ENCODE data around the gene ELMOD1.

ELMOD1 gene

DNA sequence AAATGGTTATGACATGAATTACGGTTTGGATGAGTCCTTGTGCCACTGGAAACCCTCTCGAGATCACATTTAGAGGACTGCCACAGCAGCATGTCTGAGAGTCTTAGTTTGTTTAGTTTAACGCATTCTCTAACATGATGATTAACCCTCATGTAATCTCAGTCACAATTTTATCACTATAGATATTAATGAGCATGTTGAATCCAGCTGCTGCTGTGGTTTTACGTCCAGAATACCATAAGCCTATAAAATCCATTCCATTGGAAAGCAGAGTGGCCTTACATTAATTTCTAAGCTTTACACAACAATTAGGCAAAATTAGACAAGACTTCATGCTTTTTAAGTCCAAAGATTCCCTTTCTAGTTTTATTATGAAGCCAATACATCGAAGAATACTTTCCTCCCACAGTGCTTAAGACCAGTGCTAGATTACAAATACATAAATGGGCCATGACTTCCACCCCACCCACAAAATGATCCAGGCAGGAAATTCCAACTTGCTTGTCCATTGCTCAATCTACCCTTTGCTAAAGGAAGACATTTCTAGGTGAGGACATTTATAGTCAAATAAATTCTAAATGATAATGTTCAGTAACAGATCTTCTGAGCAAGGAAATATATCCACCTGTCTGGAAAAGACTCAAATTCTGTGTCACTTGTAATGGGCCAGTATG lies 3.5 kb upstream of the ELMOD1 start:
- no peak for DNase-seq

DNA sequence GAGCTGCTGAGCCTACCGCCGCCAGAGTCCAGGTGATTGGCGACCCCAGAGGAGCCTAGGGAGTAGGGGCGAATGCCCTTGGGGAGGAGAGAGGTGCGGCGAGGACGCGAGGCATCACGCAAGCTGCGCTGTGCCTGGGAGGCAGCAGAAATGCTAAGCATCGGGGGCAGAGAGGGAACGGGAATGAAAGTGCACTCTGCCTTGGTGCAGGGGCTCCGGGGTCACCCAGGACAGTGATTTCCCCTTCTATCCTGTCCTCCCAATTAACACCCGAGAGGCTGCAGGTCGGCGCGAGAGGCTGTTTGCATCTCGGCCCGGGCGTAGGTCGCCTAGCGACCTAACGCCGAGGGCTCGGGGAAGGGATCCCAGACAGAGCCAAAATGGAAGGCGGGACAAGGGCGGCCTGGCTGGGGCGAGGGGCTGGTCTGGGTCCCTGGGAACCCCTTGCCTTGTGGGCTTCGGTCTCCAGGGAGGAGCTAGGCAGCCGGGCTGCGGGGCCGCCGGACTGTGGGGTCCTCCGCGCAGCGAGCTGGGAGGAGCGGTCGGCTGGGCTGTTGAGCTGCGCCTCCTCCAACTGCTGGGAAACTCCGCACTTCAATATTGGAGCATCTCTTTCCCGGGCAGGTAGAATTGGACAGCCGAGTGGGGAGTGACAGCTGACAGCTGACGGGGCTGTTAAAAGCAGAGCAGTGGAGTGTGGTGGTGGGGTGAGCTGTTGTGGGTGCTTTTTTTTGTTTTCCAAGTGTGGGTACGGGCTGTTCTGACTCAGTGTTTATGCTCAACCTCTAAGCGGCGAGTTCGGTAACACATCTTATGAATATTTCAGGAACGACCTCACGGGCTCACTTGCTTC lies 657 bp downstream of the ELMOD1 start:
- peak; percentile 0 for DNase-seq

DNA sequence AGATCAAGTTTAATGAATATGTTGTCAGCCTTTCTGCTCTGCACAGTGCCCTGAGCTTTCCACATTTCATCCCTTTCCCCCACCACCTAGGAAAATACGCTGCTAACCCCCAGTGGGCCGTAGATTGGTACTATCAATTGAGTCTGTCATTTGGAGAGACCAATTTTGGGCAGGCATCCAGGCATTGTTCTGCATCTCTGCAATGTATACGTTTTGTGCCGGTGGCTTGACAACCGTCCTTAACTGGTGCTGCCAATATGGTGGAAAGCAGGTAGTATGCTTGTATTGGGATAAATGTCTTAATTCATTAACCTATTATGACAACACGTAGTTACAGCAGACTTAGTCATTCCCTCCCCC lies 1.3 kb downstream of the ELMOD1 start:
- DNase-seq = no peak

DNA sequence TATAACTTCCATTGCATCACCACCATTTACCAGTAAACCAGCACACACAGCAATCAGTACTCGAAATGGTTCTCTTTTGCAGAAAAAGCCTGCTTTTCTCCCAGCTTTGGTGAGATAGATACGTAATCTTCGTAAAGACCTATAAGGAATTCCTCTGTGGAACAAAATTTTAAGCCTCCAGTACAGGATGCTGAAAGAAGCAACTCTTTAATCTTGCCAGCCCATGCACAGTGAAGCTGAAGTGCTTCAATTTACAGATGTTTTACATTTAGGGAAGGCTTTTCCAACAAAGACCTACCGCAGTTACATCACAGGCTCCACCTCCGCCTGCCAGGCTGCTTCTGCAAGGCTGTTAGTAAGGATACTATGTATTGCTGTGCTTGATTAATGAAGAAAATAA lies 1.9 kb downstream of the ELMOD1 start:
- DNase-seq = no peak

DNA sequence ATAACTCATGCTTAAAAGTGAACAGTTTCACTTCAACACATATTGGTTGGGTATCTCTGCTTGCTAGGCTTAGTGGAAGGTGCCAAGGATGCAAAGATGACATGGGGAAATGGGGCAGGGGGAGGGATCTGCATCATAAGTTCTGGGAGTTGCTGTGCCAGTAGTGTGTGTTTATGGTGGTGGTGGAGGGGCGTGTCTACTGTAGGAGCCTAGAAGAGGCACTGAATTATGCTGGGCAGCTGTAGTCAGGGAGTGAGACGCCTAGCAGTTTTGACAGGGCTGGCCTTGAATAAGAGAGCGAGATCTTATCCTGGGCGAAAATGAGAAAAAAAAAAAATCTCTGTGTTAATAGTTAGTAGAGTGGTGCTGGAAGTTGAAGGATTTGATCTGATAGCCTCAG lies 3.0 kb downstream of the ELMOD1 start:
- no peak for DNase-seq

DNA sequence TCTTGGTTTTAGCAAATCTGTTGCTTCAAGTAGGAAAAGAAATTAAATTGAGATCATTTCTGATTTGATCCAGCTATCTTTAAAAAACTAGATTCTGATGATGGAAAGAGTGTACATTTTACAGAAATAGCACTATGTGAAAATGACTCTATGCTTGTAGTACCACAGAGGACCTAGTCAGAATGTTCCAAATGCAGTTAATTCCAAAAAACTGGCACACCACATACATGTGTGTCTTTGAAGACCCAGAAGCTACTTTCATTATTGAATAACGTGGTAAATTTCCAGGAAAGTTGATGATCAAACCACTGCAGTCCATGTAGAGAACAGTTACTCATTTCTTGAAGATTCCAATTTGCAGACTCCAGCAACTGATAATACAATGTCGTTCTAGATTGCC lies 3.8 kb downstream of the ELMOD1 start:
- no peak for DNase-seq

DNA sequence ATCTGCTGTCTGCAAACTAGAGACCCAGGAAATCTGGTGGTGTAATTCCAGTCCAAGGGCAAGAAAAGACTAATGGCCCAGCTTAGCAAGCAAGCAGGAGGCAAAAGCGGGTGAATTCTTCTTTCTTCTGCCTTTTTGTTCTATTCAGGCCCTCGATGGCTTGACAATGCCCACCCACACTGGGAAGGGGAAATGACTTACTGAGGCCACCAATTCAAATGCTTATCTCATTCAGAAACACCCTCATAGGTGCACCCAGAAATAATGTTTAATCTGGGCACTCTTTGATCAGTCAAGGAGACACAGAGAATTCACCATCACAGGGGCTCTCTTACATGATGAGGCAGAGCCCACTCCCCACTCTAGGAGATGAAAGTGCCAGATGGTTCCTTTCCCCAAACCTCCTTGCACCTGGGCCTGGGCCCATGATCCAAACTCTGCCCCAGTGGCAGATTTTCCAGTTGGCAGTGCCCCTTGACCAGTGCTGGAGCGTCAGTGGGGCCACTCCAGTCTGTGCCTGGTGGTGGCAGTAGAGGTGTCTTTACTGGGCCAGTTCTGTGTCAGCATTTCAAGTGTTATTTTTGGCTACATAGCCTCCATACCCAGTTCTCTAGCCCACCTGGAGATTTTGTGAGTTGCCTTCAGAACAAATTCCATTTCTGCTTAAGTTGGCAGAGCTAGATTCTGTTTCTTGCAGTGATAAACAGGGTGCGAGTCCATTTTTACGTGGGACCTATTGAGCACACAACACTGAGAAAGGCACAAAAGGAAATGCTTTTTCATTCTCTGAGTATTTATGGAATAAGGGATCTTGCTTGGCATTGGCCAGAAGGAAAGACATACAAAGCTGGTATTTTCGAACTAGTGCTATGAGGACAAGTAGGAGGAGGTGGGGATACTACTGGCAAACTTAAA lies 7.5 kb downstream of the ELMOD1 start:
- no peak for DNase-seq

DNA sequence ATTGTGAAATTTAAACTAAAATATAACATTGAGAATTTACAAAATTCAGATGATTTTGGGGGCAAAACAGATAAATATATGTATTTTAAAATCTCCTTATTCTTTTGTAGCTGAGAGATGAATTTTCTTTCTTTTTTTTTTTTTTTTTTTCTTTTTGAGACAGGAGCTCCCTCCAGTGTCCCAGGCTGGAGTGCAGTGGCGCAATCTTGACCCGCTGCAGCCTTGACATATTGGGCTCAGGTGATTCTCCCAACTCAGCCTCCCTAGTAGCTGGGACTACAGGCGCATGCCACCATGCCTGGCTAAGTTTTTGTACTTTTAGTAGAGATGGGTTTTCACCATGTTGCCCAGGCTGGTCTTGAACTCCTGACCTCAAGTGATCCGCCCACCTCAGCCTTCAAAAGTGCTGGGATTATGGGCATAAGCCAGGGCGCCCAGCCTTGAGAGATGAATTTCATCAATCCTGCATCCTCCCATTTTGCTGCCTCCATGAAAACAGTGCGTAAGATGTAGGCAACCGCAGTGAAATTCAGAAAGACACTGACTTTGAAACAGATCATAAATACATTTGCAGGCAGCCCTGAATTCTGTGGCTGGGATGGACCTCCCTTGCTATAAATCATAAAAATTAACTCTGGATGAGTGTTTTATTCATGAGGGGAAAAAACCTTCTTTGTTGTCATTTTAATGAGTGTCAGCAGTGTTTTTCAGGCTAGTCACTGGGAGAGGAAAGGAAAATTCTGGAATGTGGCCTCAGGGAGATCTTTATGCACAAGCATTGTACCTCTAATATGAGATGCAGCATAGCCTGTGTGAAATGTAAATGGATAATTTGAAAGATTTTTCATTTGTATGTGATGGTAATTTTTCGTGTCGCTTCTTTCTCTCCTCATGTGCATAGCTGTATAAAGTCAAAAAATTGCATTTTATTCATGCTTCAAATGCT lies 14.4 kb downstream of the ELMOD1 start:
- DNase-seq = no peak

DNA sequence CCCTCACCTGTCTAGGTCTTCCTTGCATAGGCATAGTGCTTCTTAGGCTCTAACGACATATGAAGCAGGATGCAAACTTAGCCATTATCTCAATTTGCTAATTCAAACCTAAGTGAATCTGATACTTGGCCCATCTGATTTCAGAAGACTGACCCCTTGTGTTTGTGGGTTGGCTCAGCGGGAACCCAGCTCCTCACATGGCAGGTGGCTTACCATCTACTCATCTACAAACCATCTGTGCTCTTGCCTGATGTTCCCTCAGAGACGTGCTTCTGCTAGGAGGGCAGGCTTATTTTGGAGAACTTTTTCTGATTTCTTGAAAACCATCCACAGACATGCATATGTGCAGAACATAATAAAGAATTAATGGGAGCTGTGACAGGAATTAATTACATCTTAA lies 15.2 kb downstream of the ELMOD1 start:
- peak; percentile 51 for DNase-seq

DNA sequence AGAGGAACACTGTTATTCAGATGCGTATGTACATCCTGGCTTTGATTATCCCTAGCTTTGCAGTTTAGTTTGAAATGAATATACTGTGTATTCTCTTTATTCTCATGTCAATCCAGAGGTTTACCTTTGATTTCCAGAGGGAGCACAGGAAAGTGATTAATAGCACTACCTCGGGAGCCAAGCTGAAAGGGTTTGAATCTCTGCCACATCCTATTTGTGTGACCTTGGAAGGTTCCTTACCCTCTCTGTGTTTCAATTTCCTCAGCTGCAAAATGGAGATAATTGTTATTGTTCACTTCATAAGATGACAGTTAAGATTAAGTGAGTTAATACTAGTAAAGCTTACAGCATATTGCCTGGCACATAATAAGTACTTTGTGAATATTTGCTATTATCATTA lies 17.9 kb downstream of the ELMOD1 start:
- DNase-seq = no peak

DNA sequence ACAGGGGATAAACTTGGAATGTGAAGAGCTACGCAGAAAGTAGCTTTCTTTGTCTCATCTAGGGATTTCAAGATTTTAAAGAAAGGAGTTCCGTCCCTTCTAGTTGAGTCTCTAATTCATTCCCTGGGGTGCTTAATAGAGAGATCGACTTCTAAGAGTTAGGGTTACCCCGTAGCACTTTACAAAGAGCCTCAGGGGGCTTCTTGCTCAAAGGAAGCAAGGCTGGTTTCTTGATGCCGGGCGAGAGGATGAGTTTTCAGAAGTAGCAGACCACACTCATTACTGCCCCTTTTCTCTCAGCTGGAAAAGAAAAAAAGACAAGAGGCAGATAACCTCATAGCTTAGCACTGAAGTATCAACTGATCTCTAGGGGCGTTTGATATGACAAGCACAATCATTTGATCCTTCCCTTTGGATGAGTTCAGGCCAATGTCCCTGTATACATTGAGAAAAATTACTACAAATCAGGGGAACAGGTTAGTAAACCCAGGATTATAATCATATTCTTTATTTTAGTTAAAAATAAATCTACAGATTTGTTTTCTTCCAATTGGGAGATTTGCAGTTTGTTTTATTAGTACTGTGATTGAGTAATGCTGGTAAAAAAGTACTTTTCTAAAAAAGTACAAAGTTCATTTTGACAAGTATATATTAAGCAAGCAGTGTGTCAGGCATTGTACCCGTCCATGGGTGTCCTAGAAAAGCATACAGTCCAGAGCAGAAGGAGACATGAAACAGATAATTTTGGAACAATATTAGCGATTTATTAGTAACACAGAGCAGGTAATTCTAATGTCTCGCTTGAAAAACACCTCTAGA lies 18.7 kb downstream of the ELMOD1 start:
- DNase-seq = no peak

DNA sequence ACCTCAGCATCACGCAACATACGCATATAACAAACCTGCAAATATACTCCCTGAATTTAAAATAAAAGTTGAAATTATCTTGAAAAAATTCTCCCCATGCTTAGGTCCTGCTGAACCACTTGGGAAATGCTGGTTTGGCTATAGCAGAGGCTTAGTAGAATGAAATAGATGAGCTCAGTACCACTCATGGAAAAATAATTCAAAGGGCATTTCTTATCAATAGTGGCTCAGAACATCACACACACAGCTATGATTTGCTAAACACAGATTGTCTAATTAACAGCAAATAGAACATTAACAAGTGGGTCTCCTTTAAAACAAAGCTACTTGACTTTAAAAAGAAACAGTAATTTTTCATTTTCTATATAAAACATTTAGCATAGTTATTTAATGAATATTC lies 21.5 kb downstream of the ELMOD1 start:
- DNase-seq = no peak

DNA sequence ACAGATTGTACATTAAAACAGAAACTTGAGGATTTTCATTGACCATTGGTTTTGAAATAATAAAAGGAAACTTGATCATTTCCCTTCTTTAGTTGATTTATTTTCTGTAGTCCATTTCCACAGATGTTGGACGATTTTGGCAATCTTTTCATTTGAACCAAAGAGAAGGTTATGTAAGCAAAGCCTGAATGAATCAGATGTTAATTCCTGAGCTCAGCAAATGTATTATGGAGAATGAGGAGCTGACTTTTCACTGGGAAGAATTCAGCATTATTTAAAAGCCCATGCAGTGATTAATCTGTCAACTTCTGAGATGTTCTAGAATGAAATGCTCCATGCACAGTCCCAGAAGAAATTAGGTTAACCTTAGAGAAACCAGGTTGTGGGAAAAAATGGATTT lies 29.0 kb downstream of the ELMOD1 start:
- no peak for DNase-seq

DNA sequence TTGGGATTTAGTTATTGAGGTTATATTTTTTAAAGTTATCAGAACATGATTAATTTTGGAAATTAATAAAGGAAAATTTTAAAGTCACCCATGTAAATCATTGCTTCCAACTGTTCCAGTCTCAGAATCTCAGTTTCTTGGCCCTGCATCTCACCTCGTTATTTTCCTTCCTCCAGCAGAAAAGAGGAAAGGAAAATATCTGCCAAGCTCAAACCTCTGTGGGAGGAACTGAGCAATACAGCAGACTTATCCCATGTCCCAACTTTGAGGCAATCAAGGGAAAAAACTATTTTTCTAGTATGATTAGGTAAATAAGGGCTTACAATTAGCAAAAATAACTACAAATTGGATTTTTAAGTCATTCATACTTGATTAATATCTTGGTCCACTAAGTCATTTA lies 30.1 kb downstream of the ELMOD1 start:
- no peak for DNase-seq

DNA sequence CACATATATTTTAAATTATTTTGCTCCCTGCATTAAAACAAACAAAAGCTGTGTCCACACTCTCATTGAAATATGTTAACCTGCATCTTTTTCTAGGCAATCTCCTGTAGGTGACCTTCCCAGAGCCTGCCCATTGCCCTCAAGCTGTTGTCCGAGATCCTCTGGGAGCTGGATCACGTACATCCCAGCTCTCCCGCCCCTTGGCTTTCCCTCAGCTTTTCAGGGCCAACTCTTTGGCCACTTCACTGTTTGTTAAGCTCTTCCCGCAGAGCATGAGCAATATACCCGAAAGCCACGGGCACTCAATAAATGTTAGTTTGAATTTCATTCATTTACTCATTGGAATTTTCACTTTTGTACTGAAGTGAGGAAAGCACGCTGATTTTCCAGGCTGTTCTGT lies 32.2 kb downstream of the ELMOD1 start:
- no peak for DNase-seq

DNA sequence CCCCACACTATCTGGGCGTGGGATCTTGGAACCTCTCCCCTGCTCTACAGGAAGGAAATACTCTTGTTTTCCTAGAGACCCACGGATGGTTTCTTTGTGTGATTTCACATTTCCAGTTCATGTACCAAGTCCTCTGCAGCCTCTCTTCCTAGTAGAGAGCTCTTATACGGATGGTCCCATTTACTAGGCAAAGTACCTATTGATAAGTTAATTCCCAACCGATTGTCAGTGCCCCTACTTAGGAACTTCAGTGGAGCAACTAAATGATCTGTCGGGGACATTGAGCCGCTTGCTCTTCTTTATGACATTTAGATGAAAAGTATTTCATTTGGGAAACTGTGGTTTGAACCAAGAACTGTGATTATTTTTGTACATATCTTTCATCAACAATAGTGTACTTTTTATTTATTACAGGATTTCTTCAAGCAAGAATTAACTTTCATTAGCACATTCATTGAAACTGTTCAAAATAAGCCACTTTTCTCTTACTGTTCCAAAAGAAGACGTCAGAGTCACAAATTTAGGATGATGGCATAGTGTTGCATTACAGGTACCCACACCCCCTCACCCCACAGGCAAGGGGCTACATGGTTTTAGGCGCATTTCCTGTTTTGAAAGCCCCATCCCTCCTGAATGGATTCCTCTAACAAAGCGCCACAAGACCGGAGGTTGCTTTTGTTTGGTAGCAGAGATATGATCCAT lies 34.2 kb downstream of the ELMOD1 start:
- no peak for DNase-seq

DNA sequence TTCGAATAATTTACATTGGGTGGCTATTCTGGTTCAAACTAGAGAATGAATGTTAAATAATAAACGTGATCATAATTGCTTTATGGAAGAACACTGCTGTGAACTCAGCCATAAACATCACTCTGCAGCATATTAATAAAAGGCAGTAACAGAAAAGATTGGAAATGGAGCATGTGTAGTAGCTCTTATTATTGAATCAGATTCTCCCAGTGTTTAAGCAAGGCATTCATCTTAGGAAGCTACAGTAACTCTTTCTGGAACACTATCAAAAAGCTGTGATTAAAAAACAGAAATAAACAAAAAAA lies 34.7 kb downstream of the ELMOD1 start:
- no peak for DNase-seq

DNA sequence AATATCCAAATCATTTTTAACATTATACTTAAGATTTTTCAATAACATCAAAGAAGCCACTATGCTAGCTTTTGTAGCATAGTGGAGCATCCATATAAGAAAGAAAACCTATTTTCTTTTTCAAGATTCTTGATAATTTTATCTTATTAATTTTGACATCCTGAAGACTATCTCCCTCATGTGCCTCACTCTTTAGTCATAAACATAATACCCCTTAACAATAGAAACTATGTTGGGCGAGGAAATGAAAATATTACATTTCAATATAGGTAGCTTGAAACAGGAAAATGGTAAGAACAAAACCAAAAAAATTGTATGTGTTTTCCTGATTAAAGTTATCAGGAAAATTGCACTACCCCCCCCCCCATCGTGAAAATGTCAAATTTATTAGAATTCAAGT lies 40.1 kb downstream of the ELMOD1 start:
- DNase-seq = no peak

DNA sequence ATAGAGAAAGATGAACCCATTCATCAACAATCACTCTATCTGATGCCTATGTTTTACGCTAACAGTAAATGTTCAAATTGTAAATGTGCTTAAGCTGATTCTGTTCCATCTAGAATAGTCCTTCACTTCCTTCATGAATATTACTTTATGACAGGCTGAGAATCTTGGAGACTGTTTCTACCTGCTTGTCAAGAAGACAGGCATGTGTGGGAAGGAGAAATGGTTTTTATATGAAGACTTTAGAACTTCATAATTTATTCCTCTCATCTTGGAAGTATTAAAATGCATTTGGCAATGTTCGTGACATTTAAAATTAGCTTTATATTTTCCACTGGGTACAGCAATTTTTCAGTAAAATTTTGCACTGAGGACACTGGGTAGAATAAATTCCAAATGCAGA lies 41.0 kb downstream of the ELMOD1 start:
- DNase-seq = no peak

DNA sequence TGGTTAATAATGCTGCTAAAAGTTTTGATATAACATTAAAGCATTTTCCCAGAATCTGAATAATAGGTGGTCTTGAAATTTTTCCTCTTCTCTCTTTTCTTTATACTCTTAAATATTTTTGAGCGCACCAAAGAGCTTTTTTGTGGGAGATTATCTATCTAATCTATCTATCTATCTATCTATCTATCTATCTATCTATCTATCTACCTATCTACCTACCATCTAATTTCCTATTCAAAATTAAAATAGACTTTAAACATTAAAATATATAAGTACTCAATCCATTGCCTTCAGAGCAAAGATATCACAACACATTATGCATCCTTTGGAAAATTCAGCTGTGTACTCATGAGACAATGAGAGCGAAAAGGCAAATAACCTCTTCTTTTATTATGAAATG lies 55.8 kb downstream of the ELMOD1 start:
- DNase-seq = no peak

DNA sequence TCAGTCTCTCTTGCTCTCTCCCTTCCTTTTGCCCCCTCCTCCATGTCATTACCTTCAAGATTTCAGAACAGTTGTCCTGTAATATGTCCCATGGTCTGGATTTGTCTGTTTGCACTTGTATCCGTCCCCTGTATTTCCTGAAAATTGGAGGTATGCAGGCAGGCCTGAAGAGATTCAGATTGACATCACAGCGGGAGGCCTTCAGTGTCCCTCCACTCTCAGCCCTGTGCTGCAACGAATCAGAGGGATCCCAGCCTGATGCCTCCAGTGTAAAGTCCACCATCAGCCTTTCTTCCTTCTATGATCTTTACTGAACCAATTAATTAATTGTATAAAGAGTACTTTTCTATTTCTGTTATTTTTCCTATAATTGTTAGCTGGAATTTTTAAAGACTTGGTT lies 57.3 kb downstream of the ELMOD1 start:
- DNase-seq = no peak

All from NCI-H2171 treated with DMSO at 0.1 percent for 48 hours (cell line).